A549 (cell line): ENCODE data around the gene ARHGDIB. TPM values are rescaled to one million over a fixed set of nuclear protein-coding genes. Genes with fewer than 3 reads are reported as not detected.

Experiments
- ATAC-seq, 2 experiments: fragments of 200-7000 bp in 1 of 2; fragments of >200 bp in 1 of 2; cut with Nextera tagmentation in 1 of 2; cut with Tn5 transposase in 1 of 2; 3 replicates each; pipeline versions ENCODE4 v1.8.0 to v1.9.1; 2018 to 2020; ENCODE audit warnings: mild to moderate bottlenecking in 1 of 2, moderate library complexity in 1 of 2
- CTCF ChIA-PET: fragments of 300-600 bp; sonication (Branson Sonifier 250); formaldehyde crosslinking; extraction: SDS; loops from one replicate; lab custom pipeline; 2021; ENCODE audit warnings: antibody characterized with exemption, inconsistent platforms; lab: Yijun Ruan, JAX
- POLR2A ChIA-PET: fragments of 350-600 bp; formaldehyde crosslinking; extraction: SDS; loops from one replicate; lab custom pipeline; 2021; ENCODE audit warnings: antibody characterized with exemption, inconsistent platforms; lab: Yijun Ruan, JAX
- DNase-seq, 2 experiments: peaks; one replicate each; pipeline versions ENCODE4 v3.0.0 to v3.0.0-alpha.2; 2011 to 2016; ENCODE audit warnings: low read depth in 1 of 2, low spot score in 1 of 2
- FAIRE-seq: peaks from 2 replicates; lab custom pipeline; 2011; peaks lifted over from hg19 to GRCh38; lab: Jason Lieb, UNC
- H3K27ac ChIP-seq, 2 experiments: fragments of >200 bp; sonication (Bioruptor Twin); formaldehyde crosslinking; 3 replicates each; pipeline ENCODE4 v1.5.1; 2016 to 2017
- H3K4me1 ChIP-seq: fragments of >200 bp; sonication (Bioruptor Twin); formaldehyde crosslinking; 3 replicates; pipeline ENCODE4 v1.6.1; 2016
- H3K4me2 ChIP-seq: fragments of >200 bp; sonication (Bioruptor Twin); formaldehyde crosslinking; 3 replicates; pipeline ENCODE4 v1.6.1; 2016
- H3K4me3 ChIP-seq: fragments of >200 bp; sonication (Bioruptor Twin); formaldehyde crosslinking; 3 replicates; pipeline ENCODE4 v1.5.1; 2016
- H3K9me3 ChIP-seq: fragments of >200 bp; sonication (Bioruptor Twin); formaldehyde crosslinking; 3 replicates; pipeline ENCODE4 v1.6.1; 2016
- ATOH8 ChIP-seq: fragments of 250-450 bp; sonication (Bioruptor Pico); IDR thresholded peaks from 2 replicates; pipeline ENCODE4 v1.5.0; 2020; ENCODE audit warnings: low read depth, mild to moderate bottlenecking, moderate library complexity
- CEBPB ChIP-seq, 2 experiments: fragments of >200 bp in 1 of 2; sonication (Bioruptor Twin) in 1 of 2; formaldehyde crosslinking in 1 of 2; IDR thresholded peaks; 2 replicates each; pipeline ENCODE4 v1.6.1; 2012 to 2016
- CHD2 ChIP-seq: fragments of 150-350 bp; IDR thresholded peaks from 2 replicates; pipeline ENCODE4 v1.6.1; 2014; ENCODE audit warnings: low read length; ENCODE audit not compliant: partially characterized antibody
- CHD4 ChIP-seq: fragments of 200-600 bp; sonication (generic); IDR thresholded peaks from 2 replicates; pipeline ENCODE4 v1.6.1; 2016; ENCODE audit warnings: antibody characterized with exemption, mild to moderate bottlenecking, borderline replicate concordance
- FOSL2 ChIP-seq, 2 experiments: fragments of 450-650 bp in 1 of 2; fragments of >200 bp in 1 of 2; sonication (Bioruptor Twin) in 1 of 2; formaldehyde crosslinking; IDR thresholded peaks; 2 replicates each; pipeline versions ENCODE4 v1.5.0 to v1.6.1; 2016 to 2020; ENCODE audit warnings: mild to moderate bottlenecking in 1 of 2, moderate library complexity in 1 of 2
- HES2 ChIP-seq: fragments of >200 bp; sonication (Bioruptor Twin); formaldehyde crosslinking; IDR thresholded peaks from 2 replicates; pipeline ENCODE4 v1.6.1; 2016
- HMGXB4 ChIP-seq: fragments of 250-450 bp; sonication (Bioruptor Pico); IDR thresholded peaks from 2 replicates; pipeline ENCODE4 v1.5.0; 2021; ENCODE audit warnings: mild to moderate bottlenecking, moderate library complexity, borderline replicate concordance
- MAFK ChIP-seq: fragments of 450-650 bp; IDR thresholded peaks from 2 replicates; pipeline ENCODE4 v1.6.1; 2014; ENCODE audit not compliant: partially characterized antibody
- RARB ChIP-seq: fragments of 250-450 bp; sonication (Bioruptor Pico); IDR thresholded peaks from 2 replicates; pipeline ENCODE4 v1.8.0; 2021; ENCODE audit warnings: mild to moderate bottlenecking, moderate library complexity
- RCOR1 ChIP-seq: fragments of 150-350 bp; IDR thresholded peaks from 2 replicates; pipeline ENCODE4 v1.6.1; 2014; ENCODE audit warnings: antibody characterized with exemption, low read length, low read depth
- RFX5 ChIP-seq: fragments of 450-650 bp; IDR thresholded peaks from 2 replicates; pipeline ENCODE4 v1.7.1; 2014; ENCODE audit warnings: antibody characterized with exemption, mild to moderate bottlenecking, moderate library complexity
- ZNF302 ChIP-seq: fragments of 250-450 bp; sonication (Bioruptor Pico); IDR thresholded peaks from 2 replicates; pipeline ENCODE4 v1.9.0; 2021; ENCODE audit warnings: inconsistent platforms, mild to moderate bottlenecking, moderate library complexity
- WGBS: methylation state at CpG from one replicate; pipeline ENCODE4 v1.1.6; 2017; ENCODE audit errors: missing lambda C conversion rate; 5-methylcytosine and 5-hydroxymethylcytosine counted together
- polyA plus RNA-seq, 4 experiments: library from polyadenylated mRNA; depleted of rRNA in 3 of 4; stranded (reverse); fragments of >200 nt; fragmentation: RNase III in 1 of 4; extraction: RNeasy Plus Mini Kit Qiagen cat#74134 plus additional on column Dnase treatment in 1 of 4; gene quantifications; 2 replicates in 3 of 4; 3 replicates in 1 of 4; pipeline ENCODE4 v1.2.3, GENCODE V29; 2011 to 2017

ARHGDIB gene
- polyA plus RNA-seq, 2 of the 4 experiments (the other 2 are of a cell fraction) = 0.84 to 3.5 TPM

GRCh38 chr12:14910090-14910915, 51.1 kb downstream of the ARHGDIB start:
- no peak overlapping the region for H3K4me2 ChIP-seq
- ATAC-seq = no peak
- CTCF ChIA-PET = interaction anchor here (1.2 kb wide), 1 partner anchor 65 kb away, joined by 3 read pairs; no protein-coding TSS in a partner anchor
- H3K4me1 ChIP-seq = no peaks in the 10 kb centered on the region
- POLR2A ChIA-PET = no interaction called here
- WGBS = 35% methylated on average over 5 of the region's 5 CpGs
- TF ChIP-seq HES2 (no peak), MAFK (no peak), RCOR1 (no peak)
- no peak overlapping the region for H3K27ac ChIP-seq
- H3K4me3 ChIP-seq = no peak overlapping the region
- no peak for DNase-seq
- FAIRE-seq = no peak
- H3K9me3 ChIP-seq = no peaks in the 10 kb centered on the region

GRCh38 chr12:14907953-14908352, 53.4 kb downstream of the ARHGDIB start:
- FAIRE-seq = no peak
- 40% methylated on average over 1 of the region's 1 CpG for WGBS

GRCh38 chr12:14906114-14906513, 55.3 kb downstream of the ARHGDIB start:
- POLR2A ChIA-PET = no interaction called here
- Histone ChIP-seq H3K27ac (no peak overlapping the region), H3K9me3 (no peaks in the 10 kb centered on the region), H3K4me2 (no peak overlapping the region), H3K4me1 (no peaks in the 10 kb centered on the region), H3K4me3 (no peak overlapping the region)
- 54% methylated on average over 5 of the region's 5 CpGs for WGBS
- ATAC-seq = no peak
- no peak for FAIRE-seq
- no peak for DNase-seq
- CTCF ChIA-PET = no interaction called here
- TF ChIP-seq CHD2 (no peak), ATOH8 (CRISPR knock-in tag) (no peak), ZNF302 (CRISPR knock-in tag) (no peak)

More at GRCh38 chr12:14907953-14908352, 53.4 kb downstream of the ARHGDIB start:
- Histone ChIP-seq H3K4me3 (no peak overlapping the region), H3K27ac (no peak overlapping the region), H3K9me3 (no peaks in the 10 kb centered on the region), H3K4me1 (no peaks in the 10 kb centered on the region), H3K4me2 (no peak overlapping the region)
- DNase-seq (no peak), ATAC-seq (no peak)
- CTCF ChIA-PET = no interaction called here
- TF ChIP-seq FOSL2 (IDR thresholded peaks at IDR 0.05) (no peak), FOSL2 (CRISPR knock-in tag; IDR thresholded peaks at IDR 0.05) (no peak), CHD4 (no peak), CEBPB (IDR thresholded peaks at IDR 0.05) (no peak), RARB (CRISPR knock-in tag) (no peak)
- POLR2A ChIA-PET = no interaction called here

GRCh38 chr12:14905269-14906004, 56.0 kb downstream of the ARHGDIB start:
- ATAC-seq = no peak
- no peaks in the 10 kb centered on the region for H3K4me1 ChIP-seq
- WGBS = 83% methylated on average over 5 of the region's 5 CpGs
- no peak for FAIRE-seq
- POLR2A ChIA-PET = no interaction called here
- TF ChIP-seq RFX5 (no peak), HMGXB4 (no peak), FOSL2 (IDR thresholded peaks at IDR 0.05) (no peak), FOSL2 (CRISPR knock-in tag; IDR thresholded peaks at IDR 0.05) (no peak)
- no peak overlapping the region for H3K4me2 ChIP-seq
- DNase-seq = no peak
- H3K4me3 ChIP-seq = no peak overlapping the region
- H3K27ac ChIP-seq = no peak overlapping the region
- no peaks in the 10 kb centered on the region for H3K9me3 ChIP-seq
- CTCF ChIA-PET = no interaction called here
